MM.1S (cell line): ENCODE results near the gene SRRT.

ENCODE experiments used
- EZH2 ChIP-seq: fragments of 300-600 bp; sonication (generic); optimal IDR thresholded peaks from 2 replicates; pipeline ENCODE3; 2017; ENCODE audit warnings: low read depth, mild to moderate bottlenecking, antibody characterized with exemption, low read length, mixed read lengths
- EZH2phosphoT487 ChIP-seq: fragments of 300-600 bp; sonication (generic); IDR thresholded peaks from 2 replicates; pipeline ENCODE4 v1.6.1; 2018; ENCODE audit warnings: antibody characterized with exemption, low read length
- TF ChIP-seq, protein P1 (sequence below): fragments of 300-600 bp; sonication (generic); IDR thresholded peaks from 2 replicates; pipeline ENCODE4 v1.5.1; 2016; ENCODE audit warnings: antibody characterized with exemption, low read length, mixed read lengths

DNA sequence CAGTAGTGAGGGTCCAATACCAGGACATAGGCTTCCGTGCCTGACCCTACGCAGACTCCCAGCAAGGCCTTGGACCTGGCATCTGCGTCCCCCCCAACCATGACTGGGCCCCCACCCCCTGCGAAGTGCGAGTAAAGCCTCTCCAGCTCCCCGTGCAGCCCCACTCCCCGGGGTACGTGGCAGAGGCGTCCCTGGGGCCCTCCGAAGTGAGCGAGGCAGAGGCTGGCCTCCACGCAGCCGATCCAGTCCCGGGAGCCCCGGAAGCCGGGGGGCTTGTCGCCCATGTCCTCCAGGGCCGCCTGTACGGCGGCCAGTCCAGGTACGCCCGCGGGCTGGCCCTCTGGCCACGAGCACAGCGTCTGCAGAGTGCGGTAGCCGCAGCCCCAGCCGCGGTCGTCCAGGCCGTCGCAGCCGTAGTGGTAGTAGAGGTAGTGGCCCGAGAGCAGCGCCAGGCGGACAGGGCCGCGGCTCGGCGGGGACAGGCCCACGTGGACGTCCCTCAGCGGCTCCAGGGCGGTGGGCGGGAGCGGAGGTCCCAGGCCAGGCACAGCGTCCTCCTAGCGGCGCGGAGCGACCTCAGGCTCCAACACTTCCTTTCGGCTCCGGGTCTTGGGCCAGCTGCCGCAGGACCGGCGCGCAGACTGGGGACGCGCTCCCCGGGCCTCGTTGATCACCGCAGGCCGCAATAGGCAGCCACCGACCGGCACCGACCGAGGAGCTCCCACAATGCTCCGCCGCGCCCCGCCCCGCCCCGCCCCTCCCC, 14.3 kb downstream of the SRRT start, which contains the start of gene UFSP1:
- TF ChIP-seq EZH2 (no peak), EZH2phosphoT487 (no peak)
- TF ChIP-seq, protein P1, sequence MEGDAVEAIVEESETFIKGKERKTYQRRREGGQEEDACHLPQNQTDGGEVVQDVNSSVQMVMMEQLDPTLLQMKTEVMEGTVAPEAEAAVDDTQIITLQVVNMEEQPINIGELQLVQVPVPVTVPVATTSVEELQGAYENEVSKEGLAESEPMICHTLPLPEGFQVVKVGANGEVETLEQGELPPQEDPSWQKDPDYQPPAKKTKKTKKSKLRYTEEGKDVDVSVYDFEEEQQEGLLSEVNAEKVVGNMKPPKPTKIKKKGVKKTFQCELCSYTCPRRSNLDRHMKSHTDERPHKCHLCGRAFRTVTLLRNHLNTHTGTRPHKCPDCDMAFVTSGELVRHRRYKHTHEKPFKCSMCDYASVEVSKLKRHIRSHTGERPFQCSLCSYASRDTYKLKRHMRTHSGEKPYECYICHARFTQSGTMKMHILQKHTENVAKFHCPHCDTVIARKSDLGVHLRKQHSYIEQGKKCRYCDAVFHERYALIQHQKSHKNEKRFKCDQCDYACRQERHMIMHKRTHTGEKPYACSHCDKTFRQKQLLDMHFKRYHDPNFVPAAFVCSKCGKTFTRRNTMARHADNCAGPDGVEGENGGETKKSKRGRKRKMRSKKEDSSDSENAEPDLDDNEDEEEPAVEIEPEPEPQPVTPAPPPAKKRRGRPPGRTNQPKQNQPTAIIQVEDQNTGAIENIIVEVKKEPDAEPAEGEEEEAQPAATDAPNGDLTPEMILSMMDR: no peak
